ENCODE measurements around the gene HTRA2.

HTRA2 gene

DNA sequence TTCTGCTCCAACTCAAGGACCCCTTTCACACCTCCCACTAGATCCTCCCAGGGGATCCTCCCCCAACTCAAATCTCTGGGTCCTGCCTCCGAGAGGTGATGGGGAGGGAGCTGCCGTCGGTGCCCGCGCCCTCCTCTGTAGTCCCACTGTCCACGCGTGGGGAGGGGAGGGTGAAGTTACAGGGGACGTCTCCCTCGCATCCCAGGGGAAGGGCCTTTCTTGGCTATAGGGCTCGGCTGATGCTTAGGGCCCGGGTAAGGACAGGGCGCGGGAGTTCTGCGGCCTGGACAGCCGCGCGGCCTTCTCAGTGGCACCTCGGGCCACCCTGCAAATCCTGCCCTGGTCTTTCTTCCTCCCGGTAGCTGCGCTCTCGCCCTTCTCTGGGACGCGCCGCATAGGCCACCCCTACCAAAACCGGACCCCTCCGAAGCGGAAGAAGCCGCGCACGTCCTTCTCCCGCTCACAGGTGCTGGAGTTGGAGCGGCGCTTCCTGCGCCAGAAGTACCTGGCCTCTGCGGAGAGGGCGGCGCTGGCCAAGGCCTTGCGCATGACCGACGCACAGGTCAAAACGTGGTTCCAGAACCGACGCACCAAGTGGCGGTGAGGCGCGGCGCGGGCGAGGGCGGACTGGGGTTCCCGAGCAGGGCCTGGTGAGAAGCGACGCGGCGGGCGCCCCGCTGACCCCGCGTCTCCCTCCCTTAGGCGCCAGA is 14.3 kb upstream of the HTRA2 start:
- DNase-seq, result peak; percentile 46
- H3K27me3 Mint-ChIP-seq (ENCODE audit: low read depth, poor library complexity), result peaks cover 100% of the 10 kb centered on the region
- H3K27ac Mint-ChIP-seq, result no peak overlapping the region
- H3K4me1 Mint-ChIP-seq, result peaks cover 15% of the 10 kb centered on the region
- TF ChIP-seq, protein P1, sequence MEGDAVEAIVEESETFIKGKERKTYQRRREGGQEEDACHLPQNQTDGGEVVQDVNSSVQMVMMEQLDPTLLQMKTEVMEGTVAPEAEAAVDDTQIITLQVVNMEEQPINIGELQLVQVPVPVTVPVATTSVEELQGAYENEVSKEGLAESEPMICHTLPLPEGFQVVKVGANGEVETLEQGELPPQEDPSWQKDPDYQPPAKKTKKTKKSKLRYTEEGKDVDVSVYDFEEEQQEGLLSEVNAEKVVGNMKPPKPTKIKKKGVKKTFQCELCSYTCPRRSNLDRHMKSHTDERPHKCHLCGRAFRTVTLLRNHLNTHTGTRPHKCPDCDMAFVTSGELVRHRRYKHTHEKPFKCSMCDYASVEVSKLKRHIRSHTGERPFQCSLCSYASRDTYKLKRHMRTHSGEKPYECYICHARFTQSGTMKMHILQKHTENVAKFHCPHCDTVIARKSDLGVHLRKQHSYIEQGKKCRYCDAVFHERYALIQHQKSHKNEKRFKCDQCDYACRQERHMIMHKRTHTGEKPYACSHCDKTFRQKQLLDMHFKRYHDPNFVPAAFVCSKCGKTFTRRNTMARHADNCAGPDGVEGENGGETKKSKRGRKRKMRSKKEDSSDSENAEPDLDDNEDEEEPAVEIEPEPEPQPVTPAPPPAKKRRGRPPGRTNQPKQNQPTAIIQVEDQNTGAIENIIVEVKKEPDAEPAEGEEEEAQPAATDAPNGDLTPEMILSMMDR (IDR thresholded peaks at IDR 0.05), result no peak
- peaks cover 14% of the 10 kb centered on the region for H3K9me3 Mint-ChIP-seq
- peak overlapping the region; percentile 51 for H3K4me3 Mint-ChIP-seq
- H3K36me3 Mint-ChIP-seq (ENCODE audit: low read depth), result no peaks in the 10 kb centered on the region

DNA sequence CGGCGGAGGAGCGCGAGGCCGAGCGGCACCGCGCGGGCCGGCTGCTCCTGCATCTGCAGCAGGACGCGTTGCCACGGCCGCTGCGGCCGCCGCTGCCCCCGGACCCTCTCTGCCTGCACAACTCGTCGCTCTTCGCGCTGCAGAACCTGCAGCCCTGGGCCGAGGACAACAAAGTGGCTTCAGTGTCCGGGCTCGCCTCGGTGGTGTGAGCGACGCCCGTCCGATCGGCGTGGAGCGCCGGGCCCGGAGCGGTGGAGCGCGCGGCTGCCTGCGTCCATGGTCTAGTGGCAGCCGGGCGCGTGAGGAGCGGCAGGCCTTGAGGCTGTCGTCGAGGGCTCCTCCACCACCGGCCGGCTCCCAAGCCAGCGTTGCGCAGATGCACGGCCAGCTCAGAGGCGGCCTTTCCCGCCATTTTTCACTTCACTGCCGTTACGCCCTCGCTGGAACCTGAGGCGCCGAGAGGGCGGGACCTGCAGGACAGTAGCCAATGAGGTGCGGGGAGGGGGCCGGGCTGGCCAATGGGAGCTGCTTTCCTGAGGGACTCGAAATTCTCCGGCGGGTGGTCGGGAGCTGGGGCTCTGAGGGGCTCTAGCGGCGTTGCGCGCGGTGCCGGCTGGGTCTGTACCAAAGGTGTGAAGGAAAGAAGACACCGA is 13.6 kb upstream of the HTRA2 start:
- Mint-ChIP-seq H3K4me1 (peaks cover 15% of the 10 kb centered on the region), H3K9me3 (peaks cover 14% of the 10 kb centered on the region), H3K27ac (no peak overlapping the region), H3K36me3 (ENCODE audit: low read depth) (no peaks in the 10 kb centered on the region), H3K4me3 (peak overlapping the region; percentile 25), H3K27me3 (ENCODE audit: low read depth, poor library complexity) (peaks cover 100% of the 10 kb centered on the region)
- DNase-seq, result peak; percentile 73
- TF ChIP-seq, protein P1 (IDR thresholded peaks at IDR 0.05), result no peak

DNA sequence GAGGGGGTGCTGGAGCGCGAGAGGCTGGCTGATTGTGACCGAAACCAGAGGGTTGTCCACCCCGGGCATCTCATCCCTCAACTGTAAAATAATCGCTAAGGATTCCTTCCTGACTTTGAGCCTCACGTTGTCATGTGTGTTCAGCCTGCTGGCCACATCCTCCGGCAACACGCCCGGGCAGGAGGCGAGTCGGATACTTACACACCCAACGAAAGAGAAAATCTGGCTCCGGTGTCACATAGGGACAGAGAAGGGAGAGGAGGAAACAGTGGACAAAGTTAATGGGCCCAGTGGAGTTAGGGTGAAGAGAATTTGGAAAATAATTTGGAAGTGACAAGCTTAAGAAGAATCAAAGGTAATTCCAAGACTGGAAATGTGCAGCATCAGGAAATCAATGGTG is 13.1 kb upstream of the HTRA2 start:
- TF ChIP-seq, protein P1 (IDR thresholded peaks at IDR 0.05), result no peak
- Mint-ChIP-seq H3K4me3 (no peak overlapping the region), H3K9me3 (peaks cover 10% of the 10 kb centered on the region), H3K27me3 (ENCODE audit: low read depth, poor library complexity) (peaks cover 100% of the 10 kb centered on the region), H3K36me3 (ENCODE audit: low read depth) (no peaks in the 10 kb centered on the region), H3K4me1 (peaks cover 15% of the 10 kb centered on the region), H3K27ac (no peak overlapping the region)
- no peak for DNase-seq

DNA sequence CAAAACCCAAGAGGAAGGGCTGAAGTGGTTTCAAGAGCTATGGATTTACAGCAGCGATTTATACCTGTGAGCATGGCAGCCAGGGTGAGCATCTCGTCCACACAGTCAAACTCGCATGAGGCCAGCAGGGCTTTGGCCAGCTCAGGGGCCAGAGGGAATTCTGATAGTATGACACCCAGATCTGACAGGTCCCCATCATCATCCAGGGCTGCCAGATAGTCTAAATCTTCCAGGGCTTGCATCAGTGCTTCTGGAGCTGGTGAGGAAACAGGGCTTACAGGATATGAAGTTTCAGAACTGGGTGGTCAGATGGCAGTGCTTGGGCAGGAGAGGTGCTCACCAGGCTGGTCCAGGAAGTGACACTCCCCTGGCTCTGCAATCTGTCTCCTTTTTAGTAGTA is 7.2 kb upstream of the HTRA2 start:
- peaks cover 4% of the 10 kb centered on the region for H3K4me1 Mint-ChIP-seq
- H3K36me3 Mint-ChIP-seq (ENCODE audit: low read depth), result peaks cover 19% of the 10 kb centered on the region
- DNase-seq, result no peak
- H3K9me3 Mint-ChIP-seq, result no peaks in the 10 kb centered on the region
- H3K27ac Mint-ChIP-seq, result no peak overlapping the region
- H3K27me3 Mint-ChIP-seq (ENCODE audit: low read depth, poor library complexity), result peaks cover 70% of the 10 kb centered on the region
- TF ChIP-seq, protein P1 (IDR thresholded peaks at IDR 0.05), result no peak
- no peak overlapping the region for H3K4me3 Mint-ChIP-seq

DNA sequence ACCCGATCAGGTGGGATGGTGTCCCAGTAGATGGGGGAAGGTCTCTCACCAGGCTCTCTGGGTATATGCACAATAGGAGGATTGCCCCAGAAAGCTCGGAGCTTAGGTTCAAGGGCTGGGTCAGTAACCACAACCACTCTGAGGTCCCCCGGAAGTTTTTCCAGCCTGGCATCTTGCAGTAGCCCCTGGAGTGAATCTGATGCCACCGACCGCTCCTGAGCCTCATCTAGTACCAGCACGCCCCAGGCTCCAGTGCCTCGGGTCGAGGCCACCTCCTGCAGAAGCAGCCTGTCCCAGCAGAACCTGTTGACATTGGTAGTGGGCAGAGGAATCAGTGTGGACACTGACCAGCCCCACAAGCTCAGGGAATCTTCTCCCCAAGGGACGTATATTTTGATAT is 5.7 kb upstream of the HTRA2 start:
- Mint-ChIP-seq H3K36me3 (ENCODE audit: low read depth) (peaks cover 27% of the 10 kb centered on the region), H3K4me3 (no peak overlapping the region), H3K27ac (no peak overlapping the region), H3K4me1 (peaks cover 18% of the 10 kb centered on the region), H3K27me3 (ENCODE audit: low read depth, poor library complexity) (peaks cover 56% of the 10 kb centered on the region), H3K9me3 (no peaks in the 10 kb centered on the region)
- no peak for DNase-seq
- TF ChIP-seq, protein P1 (IDR thresholded peaks at IDR 0.05), result no peak

Data from nephron progenitor cell (in vitro differentiated cells).